ENCODE data around the gene RCAN1. TPM values are rescaled to one million over a fixed set of nuclear protein-coding genes. Genes with fewer than 3 reads are reported as not detected.

The RCAN1 gene
- total and polyA plus RNA-seq, 2 of the 13 experiments (the other 11 are each of a cell fraction or from before 2014, with no cell fraction given), result 9.4 to 34.1 TPM

- in situ Hi-C loops (cut with HindIII; ENCODE audit: extremely low pct_ligation_motif_present, low pct_unique_long_range_greater_than_20kb) (no loop called here), intact Hi-C loops (cut with micrococcal nuclease; ENCODE audit: unreplicated experiment) (loop anchor here (5.0 kb wide), 1 partner anchor 81 kb away; no protein-coding TSS in a partner anchor)
- H3K27ac ChIP-seq (ENCODE audit: extremely low read length, insufficient read depth, low read length), result peak overlapping the region; percentile 85
- peaks cover 5% of the 10 kb centered on the region; the same call in 1 of the 2 replicates for H4K20me1 ChIP-seq (ENCODE audit: insufficient read depth, low read length)
- peak; percentile 96 for TF ChIP-seq RFXAP (CRISPR knock-in tag; IDR thresholded peaks at IDR 0.05; ENCODE audit: borderline replicate concordance)
- peak; percentile 94 for TF ChIP-seq RFXANK (CRISPR knock-in tag; IDR thresholded peaks at IDR 0.05)
- TF ChIP-seq HNF4A (CRISPR knock-in tag; IDR thresholded peaks at IDR 0.05), result peak; percentile 38; the same call in 1 of the 2 replicates
- TF ChIP-seq CREB1 (IDR thresholded peaks at IDR 0.05), result no peak
- 0 out of 2 replicates have a peak, but pooled peaks have one; percentile 34 for TF ChIP-seq CREB1 (CRISPR knock-in tag; IDR thresholded peaks at IDR 0.05)
- peak; percentile 37; the same call in 1 of the 2 replicates for TF ChIP-seq HNF4G (IDR thresholded peaks at IDR 0.05; ENCODE audit: borderline replicate concordance, low read depth, low read length)
- no peak for TF ChIP-seq HNF4G (CRISPR knock-in tag; IDR thresholded peaks at IDR 0.05; ENCODE audit: borderline replicate concordance, low read depth)
- TF ChIP-seq IRX3 (CRISPR knock-in tag; IDR thresholded peaks at IDR 0.05; ENCODE audit: borderline replicate concordance, low read depth), result no peak
- TF ChIP-seq HOXA3 (CRISPR knock-in tag; IDR thresholded peaks at IDR 0.05), result 0 out of 2 replicates have a peak, but pooled peaks have one; percentile 18
- TF ChIP-seq ZBTB33 (CRISPR knock-in tag; IDR thresholded peaks at IDR 0.05), result peak; percentile 37; the same call in 1 of the 2 replicates
- no peak for TF ChIP-seq DPF2 (CRISPR knock-in tag; IDR thresholded peaks at IDR 0.05; ENCODE audit: borderline replicate concordance, low read depth)
- TF ChIP-seq, protein P1, sequence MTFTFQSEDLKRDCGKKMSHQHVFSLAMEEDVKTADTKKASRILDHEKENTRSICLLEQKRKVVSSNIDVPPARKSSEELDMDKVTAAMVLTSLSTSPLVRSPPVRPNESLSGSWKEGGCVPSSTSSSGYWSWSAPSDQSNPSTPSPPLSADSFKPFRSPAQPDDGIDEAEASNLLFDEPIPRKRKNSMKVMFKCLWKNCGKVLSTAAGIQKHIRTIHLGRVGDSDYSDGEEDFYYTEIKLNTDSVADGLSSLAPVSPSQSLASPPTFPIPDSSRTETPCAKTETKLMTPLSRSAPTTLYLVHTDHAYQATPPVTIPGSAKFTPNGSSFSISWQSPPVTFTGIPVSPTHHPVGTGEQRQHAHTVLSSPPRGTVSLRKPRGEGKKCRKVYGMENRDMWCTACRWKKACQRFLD (CRISPR knock-in tag; IDR thresholded peaks at IDR 0.05; ENCODE audit: borderline replicate concordance), result 0 out of 2 replicates have a peak, but pooled peaks have one; percentile 39
- TF ChIP-seq RFX5 (IDR thresholded peaks at IDR 0.05; ENCODE audit: low read depth, low read length), result peak; percentile 97
- no peak for TF ChIP-seq NCOA5 (CRISPR knock-in tag; IDR thresholded peaks at IDR 0.05)
- TF ChIP-seq SNAI1 (CRISPR knock-in tag; IDR thresholded peaks at IDR 0.05; ENCODE audit: borderline replicate concordance), result no peak
- H2AFZ ChIP-seq (ENCODE audit: low read length), result no peak overlapping the region
- ATAC-seq (peak; percentile 18), DNase-seq (ENCODE audit: low spot score) (peak; percentile 33), FAIRE-seq (no peak)
- no peaks in the 10 kb centered on the region for H3K9me3 ChIP-seq (ENCODE audit: low read length)
- peak overlapping the region; percentile 38 for H3K9ac ChIP-seq (ENCODE audit: insufficient read depth, low read depth, low read length)
- WGBS (ENCODE audit: low lambda C conversion rate), result 74% methylated on average over 7 of the region's 7 CpGs
- no TSS peak for BruUV-seq (replicated peaks)
- CTCF ChIA-PET (ENCODE audit: low intra/inter-chr PET ratio, low total read pairs), result no interaction called here
- peak overlapping the region in 2 of 3 experiments; percentile 4 to 57; a peak in 2 of 6 replicates for H3K4me3 ChIP-seq (replicated peaks in 1 of 3; ENCODE audit: insufficient read depth in 1 of 3, low read depth in 2 of 3, low read length in 3 of 3)
- peaks cover 18% of the 10 kb centered on the region for H3K79me2 ChIP-seq (ENCODE audit: insufficient read depth, low read length)
- H3K4me2 ChIP-seq (ENCODE audit: low read depth, low read length), result peak overlapping the region; percentile 73
- peaks cover 9 to 37% of the 10 kb centered on the region in 2 experiments for H3K36me3 ChIP-seq (replicated peaks in 1 of 2; ENCODE audit: control insufficient read depth in 1 of 2, insufficient read depth in 2 of 2, low read length in 2 of 2)
- no peaks in the 10 kb centered on the region for H3K27me3 ChIP-seq (ENCODE audit: control insufficient read depth in 1 of 2, insufficient read depth in 2 of 2, low read length in 2 of 2)
- POLR2A ChIA-PET, result interaction anchor here (1.0 to 6.7 kb wide), 7 partner anchors 12 to 367 kb away, joined by 3 to 120 read pairs (median 4); no protein-coding TSS in a partner anchor
- H3K4me1 ChIP-seq (ENCODE audit: insufficient read depth, low read length), result peaks cover 57% of the 10 kb centered on the region
These were observed 93.4 kb downstream of the RCAN1 start for GRCh38 chr21:34521561-34521960.

Measured in HepG2 (cell line).